Measurements from ENCODE around the gene UBE2G1. TPM values are rescaled to one million over a fixed set of nuclear protein-coding genes. Genes with fewer than 3 reads are reported as not detected.
A peak's percentile ranks its signal among the peaks of the same experiment; 100 is the strongest.

UBE2G1 gene
- total and polyA plus RNA-seq, 4 donors: 19.9 to 25.3 (median 21.3) TPM

DNA sequence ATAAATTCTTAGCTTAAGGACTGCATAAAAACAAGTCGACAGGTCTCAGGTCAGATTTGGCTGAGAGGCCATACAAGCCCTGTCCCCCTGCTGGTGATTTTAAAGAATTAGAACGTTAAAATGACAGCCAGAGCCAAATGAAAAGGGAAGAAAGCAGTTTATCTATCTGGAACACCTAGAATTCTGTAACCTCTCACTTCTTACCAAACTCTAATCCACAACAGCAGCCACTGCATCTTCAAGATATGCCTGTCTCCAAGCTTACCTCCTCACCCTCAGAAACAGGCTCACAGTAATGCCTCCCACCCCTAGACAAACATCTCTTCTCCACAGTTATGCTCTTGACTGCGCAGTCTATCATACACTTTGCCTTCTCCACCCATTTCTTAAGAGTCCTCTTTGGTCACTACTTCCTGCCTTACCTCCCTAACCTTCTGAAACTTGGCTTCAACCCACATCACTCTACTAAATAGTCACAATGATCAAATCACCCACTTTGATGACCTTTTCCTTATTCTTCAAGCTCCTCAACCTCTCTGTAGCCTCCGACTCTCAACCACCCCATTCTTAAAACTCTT, 116.9 kb downstream of the UBE2G1 start:
- 49% methylated on average over 4 of the region's 4 CpGs for WGBS
- no peak overlapping the region for H3K27ac ChIP-seq (ENCODE audit: low read depth in 1 of 2, low read length in 2 of 2)

DNA sequence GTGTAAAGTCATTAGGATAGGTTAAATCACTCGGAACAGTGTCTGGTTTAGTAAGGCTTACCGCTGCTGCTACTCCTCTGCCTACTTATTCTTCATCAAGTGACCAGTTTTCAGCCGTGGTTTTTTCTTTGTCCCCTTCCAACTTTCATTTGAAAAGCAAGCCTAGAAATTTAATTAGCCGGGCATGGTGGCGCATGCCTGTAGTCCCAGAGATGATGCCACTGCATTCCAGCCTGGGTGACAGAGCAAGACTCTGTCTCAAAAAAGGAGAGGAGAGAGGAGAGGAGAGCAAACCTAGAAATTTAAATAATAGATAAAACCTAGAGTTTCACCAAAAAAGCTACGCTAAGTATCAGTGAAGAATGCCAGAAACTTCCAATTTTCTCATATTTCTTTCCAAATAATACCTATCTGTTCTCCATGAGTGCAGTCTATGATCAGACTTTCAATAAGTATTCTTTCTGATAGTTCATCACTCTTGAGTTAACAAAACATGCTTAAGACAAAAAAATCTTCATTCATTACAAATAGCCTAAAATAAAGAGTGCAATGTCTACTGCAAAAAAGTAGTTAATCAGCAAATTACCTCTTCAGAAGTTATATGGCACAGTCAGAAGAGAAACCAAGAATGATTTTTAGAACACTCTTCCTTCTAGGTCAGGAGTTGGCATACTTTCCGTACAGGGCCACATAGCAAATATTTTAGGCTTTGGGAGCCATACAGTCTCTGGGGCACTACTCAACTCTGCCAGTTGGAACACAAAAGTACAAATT, 117.8 kb downstream of the UBE2G1 start:
- Histone ChIP-seq H3K9ac (ENCODE audit: low read depth in 1 of 2, low read length in 2 of 2) (no peak overlapping the region), H3K9me3 (ENCODE audit: control insufficient read depth in 4 of 4, low read length in 3 of 4) (no peaks in the 10 kb centered on the region), H3K4me1 (ENCODE audit: control insufficient read depth in 4 of 4, insufficient read depth in 4 of 4, low read length in 3 of 4) (peaks cover 0 to 18% (median 4%) of the 10 kb centered on the region in 4 donors), H3K36me3 (ENCODE audit: control insufficient read depth in 4 of 4, insufficient read depth in 3 of 4, low read depth in 1 of 4, low read length in 3 of 4) (peaks cover 0 to 2% (median 0%) of the 10 kb centered on the region in 4 donors), H3K4me3 (ENCODE audit: low read depth in 1 of 3, low read length in 3 of 3) (no peak overlapping the region), H3K27me3 (ENCODE audit: control insufficient read depth in 4 of 4, insufficient read depth in 4 of 4, low read length in 3 of 4) (no peaks in the 10 kb centered on the region), H3K27ac (ENCODE audit: low read depth in 1 of 2, low read length in 2 of 2) (no peak overlapping the region)
- 90% methylated on average over 7 of the region's 7 CpGs for WGBS
- TF ChIP-seq SP1 (IDR thresholded peaks at IDR 0.05) (no peak), EGR1 (IDR thresholded peaks at IDR 0.05; ENCODE audit: low read depth in 2 of 2) (no peak)
- DNase-seq (ENCODE audit: low spot score): no peak

More for the DNA sequence above, 116.9 kb downstream of the UBE2G1 start:
- Histone ChIP-seq H3K9me3 (ENCODE audit: control insufficient read depth in 4 of 4, low read length in 3 of 4) (no peaks in the 10 kb centered on the region), H3K9ac (ENCODE audit: low read depth in 1 of 2, low read length in 2 of 2) (no peak overlapping the region), H3K36me3 (ENCODE audit: control insufficient read depth in 4 of 4, insufficient read depth in 3 of 4, low read depth in 1 of 4, low read length in 3 of 4) (peaks cover 0 to 2% (median 0%) of the 10 kb centered on the region in 4 donors), H3K4me1 (ENCODE audit: control insufficient read depth in 4 of 4, insufficient read depth in 4 of 4, low read length in 3 of 4) (peaks cover 0 to 11% (median 2%) of the 10 kb centered on the region in 4 donors), H3K27me3 (ENCODE audit: control insufficient read depth in 4 of 4, insufficient read depth in 4 of 4, low read length in 3 of 4) (no peaks in the 10 kb centered on the region), H3K4me3 (ENCODE audit: low read depth in 1 of 3, low read length in 3 of 3) (no peak overlapping the region)
- TF ChIP-seq, protein P1, sequence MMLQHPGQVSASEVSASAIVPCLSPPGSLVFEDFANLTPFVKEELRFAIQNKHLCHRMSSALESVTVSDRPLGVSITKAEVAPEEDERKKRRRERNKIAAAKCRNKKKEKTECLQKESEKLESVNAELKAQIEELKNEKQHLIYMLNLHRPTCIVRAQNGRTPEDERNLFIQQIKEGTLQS (IDR thresholded peaks at IDR 0.05): no peak
- TF ChIP-seq, protein P2, sequence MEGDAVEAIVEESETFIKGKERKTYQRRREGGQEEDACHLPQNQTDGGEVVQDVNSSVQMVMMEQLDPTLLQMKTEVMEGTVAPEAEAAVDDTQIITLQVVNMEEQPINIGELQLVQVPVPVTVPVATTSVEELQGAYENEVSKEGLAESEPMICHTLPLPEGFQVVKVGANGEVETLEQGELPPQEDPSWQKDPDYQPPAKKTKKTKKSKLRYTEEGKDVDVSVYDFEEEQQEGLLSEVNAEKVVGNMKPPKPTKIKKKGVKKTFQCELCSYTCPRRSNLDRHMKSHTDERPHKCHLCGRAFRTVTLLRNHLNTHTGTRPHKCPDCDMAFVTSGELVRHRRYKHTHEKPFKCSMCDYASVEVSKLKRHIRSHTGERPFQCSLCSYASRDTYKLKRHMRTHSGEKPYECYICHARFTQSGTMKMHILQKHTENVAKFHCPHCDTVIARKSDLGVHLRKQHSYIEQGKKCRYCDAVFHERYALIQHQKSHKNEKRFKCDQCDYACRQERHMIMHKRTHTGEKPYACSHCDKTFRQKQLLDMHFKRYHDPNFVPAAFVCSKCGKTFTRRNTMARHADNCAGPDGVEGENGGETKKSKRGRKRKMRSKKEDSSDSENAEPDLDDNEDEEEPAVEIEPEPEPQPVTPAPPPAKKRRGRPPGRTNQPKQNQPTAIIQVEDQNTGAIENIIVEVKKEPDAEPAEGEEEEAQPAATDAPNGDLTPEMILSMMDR (IDR thresholded peaks at IDR 0.05; ENCODE audit: low read depth, low read length, missing input control): peak; percentile 43
- TF ChIP-seq NR2F2 (IDR thresholded peaks at IDR 0.05) (no peak), RAD21 (IDR thresholded peaks at IDR 0.05) (peak; percentile 58 to 75)
- TF ChIP-seq, protein P3, sequence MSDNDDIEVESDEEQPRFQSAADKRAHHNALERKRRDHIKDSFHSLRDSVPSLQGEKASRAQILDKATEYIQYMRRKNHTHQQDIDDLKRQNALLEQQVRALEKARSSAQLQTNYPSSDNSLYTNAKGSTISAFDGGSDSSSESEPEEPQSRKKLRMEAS (IDR thresholded peaks at IDR 0.05): no peak
- DNase-seq (ENCODE audit: low spot score): peak; percentile 41

DNA sequence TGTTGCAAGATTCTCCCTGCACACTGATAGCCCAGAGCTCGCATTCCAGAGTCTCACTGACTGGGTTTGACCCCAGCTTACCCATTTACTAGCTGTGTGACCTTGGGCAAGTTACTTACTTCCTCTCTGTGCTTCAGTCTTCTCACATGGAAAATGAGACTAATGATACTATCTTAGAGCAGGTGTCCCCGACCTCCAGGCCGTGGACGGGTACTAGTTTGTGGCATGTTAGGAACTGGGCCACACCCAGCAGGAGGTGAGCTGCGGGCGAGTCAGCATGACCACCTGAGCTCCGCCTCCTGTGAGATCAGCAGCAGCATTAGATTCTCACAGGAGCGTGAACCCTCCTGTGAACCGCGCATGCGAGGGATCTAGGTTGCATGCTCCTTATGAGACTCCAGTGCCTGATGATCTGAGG, 118.5 kb downstream of the UBE2G1 start:
- peaks cover 0 to 23% (median 6%) of the 10 kb centered on the region in 4 donors for H3K4me1 ChIP-seq (ENCODE audit: control insufficient read depth in 4 of 4, insufficient read depth in 4 of 4, low read length in 3 of 4)
- no peak for TF ChIP-seq EGR1 (IDR thresholded peaks at IDR 0.05; ENCODE audit: low read depth in 2 of 2)
- no peak for TF ChIP-seq GABPA (IDR thresholded peaks at IDR 0.05 in 1 of 2, conservative IDR thresholded peaks at IDR 0.05 in 1 of 2)
- no peak for TF ChIP-seq HNF4A (conservative IDR thresholded peaks at IDR 0.05)
- no peak for TF ChIP-seq HNF4G (IDR thresholded peaks at IDR 0.05)
- TF ChIP-seq NR2F2 (IDR thresholded peaks at IDR 0.05): no peak
- TF ChIP-seq TAF1 (conservative IDR thresholded peaks at IDR 0.05): no peak
- H3K9ac ChIP-seq (ENCODE audit: low read depth in 1 of 2, low read length in 2 of 2): no peak overlapping the region
- H3K27me3 ChIP-seq (ENCODE audit: control insufficient read depth in 4 of 4, insufficient read depth in 4 of 4, low read length in 3 of 4): no peaks in the 10 kb centered on the region
- 75% methylated on average over 11 of the region's 11 CpGs for WGBS
- H3K27ac ChIP-seq (ENCODE audit: low read depth in 1 of 2, low read length in 2 of 2): no peak overlapping the region
- no peak overlapping the region for H3K4me3 ChIP-seq (ENCODE audit: low read depth in 1 of 3, low read length in 3 of 3)
- peaks cover 0 to 2% (median 0%) of the 10 kb centered on the region in 4 donors for H3K36me3 ChIP-seq (ENCODE audit: control insufficient read depth in 4 of 4, insufficient read depth in 3 of 4, low read depth in 1 of 4, low read length in 3 of 4)
- DNase-seq (ENCODE audit: low spot score): no peak
- no peaks in the 10 kb centered on the region for H3K9me3 ChIP-seq (ENCODE audit: control insufficient read depth in 4 of 4, low read length in 3 of 4)

All from liver (tissue), 9 donors.